Tibial nerve (tissue), 3 donors: ENCODE measurements around the gene TASOR2.

Source experiments
- POLR2A ChIP-seq, 2 donors: fragments of 450-650 bp; IDR thresholded peaks; one replicate each; pipeline ENCODE4 v1.6.1; 2017; ENCODE audit warnings: antibody characterized with exemption in 2 of 2, mild to moderate bottlenecking in 2 of 2, moderate library complexity in 2 of 2
- TF ChIP-seq, protein P1 (sequence below), 5 experiments: fragments of 200-600 bp in 3 of 5; fragments of 450-650 bp in 2 of 5; sonication (generic) in 3 of 5; IDR thresholded peaks; one replicate each; pipeline ENCODE4 v1.5.1; 2016 to 2019; ENCODE audit warnings: antibody characterized with exemption in 5 of 5, mild to moderate bottlenecking in 3 of 5, moderate library complexity in 2 of 5

DNA sequence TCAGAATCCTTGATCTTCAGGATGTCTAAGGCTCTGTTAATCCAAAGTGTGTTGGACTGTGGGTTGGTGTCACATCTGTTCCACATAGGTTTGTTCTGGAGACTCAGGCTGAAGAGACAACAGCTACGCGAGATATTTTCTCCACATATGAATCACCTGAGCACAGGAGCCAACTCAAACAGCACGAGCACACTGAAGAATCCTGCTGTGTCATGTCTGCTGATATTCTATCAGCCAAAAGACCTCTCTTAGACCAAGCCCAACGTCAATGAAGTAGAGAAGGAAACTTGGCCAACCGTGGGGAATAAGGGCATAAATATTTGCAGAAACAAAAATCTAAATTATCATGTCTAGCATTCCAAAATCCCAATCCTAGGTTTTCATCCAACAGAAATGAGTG, 2.7 kb upstream of the TASOR2 start:
- TF ChIP-seq, protein P1, sequence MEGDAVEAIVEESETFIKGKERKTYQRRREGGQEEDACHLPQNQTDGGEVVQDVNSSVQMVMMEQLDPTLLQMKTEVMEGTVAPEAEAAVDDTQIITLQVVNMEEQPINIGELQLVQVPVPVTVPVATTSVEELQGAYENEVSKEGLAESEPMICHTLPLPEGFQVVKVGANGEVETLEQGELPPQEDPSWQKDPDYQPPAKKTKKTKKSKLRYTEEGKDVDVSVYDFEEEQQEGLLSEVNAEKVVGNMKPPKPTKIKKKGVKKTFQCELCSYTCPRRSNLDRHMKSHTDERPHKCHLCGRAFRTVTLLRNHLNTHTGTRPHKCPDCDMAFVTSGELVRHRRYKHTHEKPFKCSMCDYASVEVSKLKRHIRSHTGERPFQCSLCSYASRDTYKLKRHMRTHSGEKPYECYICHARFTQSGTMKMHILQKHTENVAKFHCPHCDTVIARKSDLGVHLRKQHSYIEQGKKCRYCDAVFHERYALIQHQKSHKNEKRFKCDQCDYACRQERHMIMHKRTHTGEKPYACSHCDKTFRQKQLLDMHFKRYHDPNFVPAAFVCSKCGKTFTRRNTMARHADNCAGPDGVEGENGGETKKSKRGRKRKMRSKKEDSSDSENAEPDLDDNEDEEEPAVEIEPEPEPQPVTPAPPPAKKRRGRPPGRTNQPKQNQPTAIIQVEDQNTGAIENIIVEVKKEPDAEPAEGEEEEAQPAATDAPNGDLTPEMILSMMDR (IDR thresholded peaks at IDR 0.05): no peak
- no peak for TF ChIP-seq POLR2A (IDR thresholded peaks at IDR 0.05)
